22Rv1 (cell line): ENCODE measurements around the gene TMEM150C.
"Not testable (repeated sequence)": the region's sequence is repeated elsewhere in the genome, so short reads cannot be mapped to it uniquely, and the experiment has no call there.

Experiments used
- CTCF ChIP-seq: fragments of 450-650 bp; IDR thresholded peaks from 2 replicates; pipeline ENCODE4 v1.5.1; 2017; ENCODE audit warnings: mild to moderate bottlenecking
- ZFX ChIP-seq: fragments of 450-650 bp; IDR thresholded peaks from 2 replicates; pipeline ENCODE4 v1.6.1; 2017; ENCODE audit warnings: antibody characterized with exemption, borderline replicate concordance

GRCh38 chr4:82475931-82476330 lies 85.9 kb downstream of the TMEM150C start:
- not testable (repeated sequence) for TF ChIP-seq CTCF, ZFX
